Kidney (tissue), 14 donors: Measurements from ENCODE around the gene RRAGB. TPM values are rescaled to one million over a fixed set of nuclear protein-coding genes. Genes with fewer than 3 reads are reported as not detected.
A peak's percentile ranks its signal among the peaks of the same experiment; 100 is the strongest.
"Not testable (repeated sequence)": the region's sequence is repeated elsewhere in the genome, so short reads cannot be mapped to it uniquely, and the experiment has no call there.

Source experiments
- DNase-seq, 5 donors: peaks; one replicate each; pipeline ENCODE4 v3.0.0-alpha.2; 2013 to 2020
- FAIRE-seq: peaks from 2 replicates; lab custom pipeline; 2012; peaks lifted over from hg19 to GRCh38; lab: Jason Lieb, UNC
- H3K27ac ChIP-seq, 2 donors: one replicate each; pipeline ENCODE4 v1.7.0; 2013; ENCODE audit warnings: low read depth in 2 of 2, low read length in 2 of 2, inconsistent platforms in 1 of 2
- H3K27me3 ChIP-seq: one replicate; pipeline ENCODE4 v1.7.1; 2013; ENCODE audit warnings: low read length, inconsistent platforms; ENCODE audit not compliant: control insufficient read depth, insufficient read depth
- H3K36me3 ChIP-seq, 3 donors: one replicate each; pipeline versions ENCODE4 v1.7.0 to v1.7.1; 2013; ENCODE audit warnings: low read length in 3 of 3, control low read depth in 1 of 3, inconsistent platforms in 1 of 3; ENCODE audit not compliant: insufficient read depth in 3 of 3, control insufficient read depth in 2 of 3
- H3K4me1 ChIP-seq, 3 donors: one replicate each; pipeline versions ENCODE4 v1.7.0 to v1.7.1; 2013; ENCODE audit warnings: low read length in 3 of 3, inconsistent platforms in 1 of 3, low read depth in 1 of 3; ENCODE audit not compliant: control insufficient read depth in 2 of 3, insufficient read depth in 2 of 3
- H3K4me3 ChIP-seq, 3 donors: one replicate each; pipeline versions ENCODE4 v1.7.0 to v1.8.1; 2013; ENCODE audit warnings: low read length in 3 of 3, control low read depth in 1 of 3, inconsistent platforms in 1 of 3
- H3K9ac ChIP-seq, 3 donors: one replicate each; pipeline versions ENCODE4 v1.7.0 to v1.7.1; 2013; ENCODE audit warnings: low read length in 3 of 3, control low read depth in 1 of 3, inconsistent platforms in 1 of 3
- H3K9me3 ChIP-seq, 3 donors: one replicate each; pipeline versions ENCODE4 v1.7.0 to v1.7.1; 2013; ENCODE audit warnings: low read length in 3 of 3, control low read depth in 1 of 3, inconsistent platforms in 1 of 3; ENCODE audit not compliant: control insufficient read depth in 2 of 3, insufficient read depth in 1 of 3
- intact Hi-C: fragments of 100-400 bp; cut with DNase I; formaldehyde crosslinking; loops from one replicate; pipeline ENCODE4 v1.11.1; 2022
- polyA plus RNA-seq: library from polyadenylated mRNA; stranded (reverse); fragments of 350-450 nt; fragmentation: Illumina TruSeq; extraction: RNeasy Lipid Tissue Mini Kit (QIAGEN cat#74804); gene quantifications from one replicate; pipeline ENCODE4 v1.2.3, GENCODE V29; 2014; ENCODE audit warnings: low read depth, low replicate concordance; ENCODE audit not compliant: insufficient read depth
- total RNA-seq: library from RNA; stranded (reverse); fragmentation: NEBNext Ultra II Directional; extraction: Animal tissue kit (Norgen Biotek cat#: 25700); gene quantifications from one replicate; pipeline ENCODE4 v1.2.1, GENCODE V29; 2021
- TF ChIP-seq, protein P1 (sequence below): IDR thresholded peaks from 3 replicates; pipeline ENCODE4 v1.5.1; 2012; ENCODE audit warnings: mild to moderate bottlenecking, moderate library complexity, borderline replicate concordance; ENCODE audit not compliant: insufficient read depth; ENCODE audit errors: extremely low read depth
- donor health status: control.
- donor health status: control.
- donor health status: control.
- donor health status: control.
- donor health status: control.
- donor health status: DM: yes; HTN: yes; CAD: no.
- donor health status: Normal renal cell carcinoma (clear cell type).

The RRAGB gene
- total and polyA plus RNA-seq, 2 donors from 2014 or later: 23.7 to 25.4 TPM

- FAIRE-seq (no peak), DNase-seq (no peak)
- Histone ChIP-seq H3K36me3 (peaks cover 0 to 13% (median 4%) of the 10 kb centered on the region in 3 donors), H3K9me3 (no peaks in the 10 kb centered on the region), H3K27me3 (no peaks in the 10 kb centered on the region), H3K4me1 (no peaks in the 10 kb centered on the region), H3K9ac (no peak overlapping the region), H3K27ac (no peak overlapping the region), H3K4me3 (no peak overlapping the region)
- TF ChIP-seq, protein P1, sequence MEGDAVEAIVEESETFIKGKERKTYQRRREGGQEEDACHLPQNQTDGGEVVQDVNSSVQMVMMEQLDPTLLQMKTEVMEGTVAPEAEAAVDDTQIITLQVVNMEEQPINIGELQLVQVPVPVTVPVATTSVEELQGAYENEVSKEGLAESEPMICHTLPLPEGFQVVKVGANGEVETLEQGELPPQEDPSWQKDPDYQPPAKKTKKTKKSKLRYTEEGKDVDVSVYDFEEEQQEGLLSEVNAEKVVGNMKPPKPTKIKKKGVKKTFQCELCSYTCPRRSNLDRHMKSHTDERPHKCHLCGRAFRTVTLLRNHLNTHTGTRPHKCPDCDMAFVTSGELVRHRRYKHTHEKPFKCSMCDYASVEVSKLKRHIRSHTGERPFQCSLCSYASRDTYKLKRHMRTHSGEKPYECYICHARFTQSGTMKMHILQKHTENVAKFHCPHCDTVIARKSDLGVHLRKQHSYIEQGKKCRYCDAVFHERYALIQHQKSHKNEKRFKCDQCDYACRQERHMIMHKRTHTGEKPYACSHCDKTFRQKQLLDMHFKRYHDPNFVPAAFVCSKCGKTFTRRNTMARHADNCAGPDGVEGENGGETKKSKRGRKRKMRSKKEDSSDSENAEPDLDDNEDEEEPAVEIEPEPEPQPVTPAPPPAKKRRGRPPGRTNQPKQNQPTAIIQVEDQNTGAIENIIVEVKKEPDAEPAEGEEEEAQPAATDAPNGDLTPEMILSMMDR: no peak
- intact Hi-C loops: no loop called here
These were observed 40.5 kb downstream of the RRAGB start for GRCh38 chrX:55758033-55758432.

GRCh38 chrX:55759478-55759877, 41.9 kb downstream of the RRAGB start:
- Histone ChIP-seq H3K9me3 (no peaks in the 10 kb centered on the region), H3K9ac (no peak overlapping the region), H3K27ac (no peak overlapping the region), H3K36me3 (peaks cover 0 to 9% (median 2%) of the 10 kb centered on the region in 3 donors), H3K4me1 (no peaks in the 10 kb centered on the region), H3K4me3 (no peak overlapping the region), H3K27me3 (no peaks in the 10 kb centered on the region)
- FAIRE-seq (no peak), DNase-seq (no peak)
- intact Hi-C loops: no loop called here
- TF ChIP-seq, protein P1: no peak

- intact Hi-C loops: no loop called here
- H3K9ac ChIP-seq: no peak overlapping the region
- no peak overlapping the region for H3K4me3 ChIP-seq
- H3K27ac ChIP-seq: no peak overlapping the region
- no peaks in the 10 kb centered on the region for H3K36me3 ChIP-seq
- no peaks in the 10 kb centered on the region for H3K4me1 ChIP-seq
- no peaks in the 10 kb centered on the region for H3K9me3 ChIP-seq
- FAIRE-seq (no peak), DNase-seq (no peak)
- TF ChIP-seq, protein P1: no peak
- H3K27me3 ChIP-seq: no peaks in the 10 kb centered on the region
These were observed 49.6 kb downstream of the RRAGB start for GRCh38 chrX:55767100-55767499.

DNA sequence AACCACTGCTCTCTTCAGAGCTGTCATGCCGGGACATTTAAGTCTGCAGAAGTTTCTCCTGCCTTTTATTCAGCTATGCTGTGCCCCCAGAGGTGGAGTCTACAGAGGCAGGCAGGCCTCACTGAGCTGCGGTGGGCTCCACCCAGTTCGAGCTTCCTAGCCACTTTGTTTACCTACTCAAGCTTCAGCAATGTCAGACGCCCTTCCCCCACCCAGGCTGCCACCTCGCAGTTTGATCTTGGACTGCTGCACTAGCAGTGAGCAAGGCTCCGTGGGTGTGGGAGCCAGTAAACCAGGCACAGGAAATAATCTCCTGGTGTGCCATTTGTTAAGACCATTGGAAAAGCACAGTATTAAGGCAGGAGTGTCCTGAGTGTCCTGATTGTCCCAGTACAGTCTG, 56.9 kb downstream of the RRAGB start:
- H3K27me3 ChIP-seq, H3K4me1 ChIP-seq, FAIRE-seq, H3K4me3 ChIP-seq, intact Hi-C loops, H3K27ac ChIP-seq, H3K9ac ChIP-seq, H3K36me3 ChIP-seq, H3K9me3 ChIP-seq: not testable (repeated sequence)
- DNase-seq: peak in 1 of 5 donors; percentile 22
